MCF 10A (cell line): Measurements from ENCODE around the gene MOB3A. TPM values are rescaled to one million over a fixed set of nuclear protein-coding genes. Genes with fewer than 3 reads are reported as not detected.

Experiments used
- BruUV-seq: library from RNA; stranded (reverse); fragments of 400-500 nt; replicated peaks from 2 replicates; lab custom pipeline; 2021; lab: Mats Ljungman, UMichigan
- CTCF ChIA-PET: fragments of 300-600 bp; sonication (Branson Sonifier 250); formaldehyde crosslinking; extraction: SDS; loops from one replicate; lab custom pipeline; 2021; ENCODE audit warnings: antibody characterized with exemption, inconsistent platforms; lab: Yijun Ruan, JAX
- POLR2A ChIA-PET: fragments of 300-600, 350-650 bp; sonication (Branson Sonifier 250); formaldehyde crosslinking; extraction: SDS; loops from one replicate; lab custom pipeline; 2020; ENCODE audit warnings: antibody characterized with exemption, inconsistent platforms; lab: Yijun Ruan, JAX
- DNase-seq: peaks from one replicate; pipeline ENCODE4 v3.0.0-alpha.2; 2018; ENCODE audit not compliant: unreplicated experiment
- H3K27ac Mint-ChIP-seq: one replicate; pipeline ENCODE4 v1.8.0; 2022; ENCODE audit warnings: mild to moderate bottlenecking, low read depth, mixed read lengths; ENCODE audit not compliant: unreplicated experiment
- H3K27me3 Mint-ChIP-seq: one replicate; pipeline ENCODE4 v1.8.0; 2022; ENCODE audit warnings: mixed read lengths; ENCODE audit not compliant: insufficient read depth, unreplicated experiment
- H3K36me3 Mint-ChIP-seq: one replicate; pipeline ENCODE4 v1.8.0; 2022; ENCODE audit warnings: mild to moderate bottlenecking, moderate library complexity, mixed read lengths; ENCODE audit not compliant: insufficient read depth, unreplicated experiment
- H3K4me1 Mint-ChIP-seq: one replicate; pipeline ENCODE4 v1.8.0; 2022; ENCODE audit warnings: mixed read lengths; ENCODE audit not compliant: insufficient read depth, unreplicated experiment
- H3K4me3 Mint-ChIP-seq: one replicate; pipeline ENCODE4 v1.8.0; 2022; ENCODE audit warnings: mild to moderate bottlenecking, moderate library complexity, mixed read lengths; ENCODE audit not compliant: unreplicated experiment
- H3K9me3 Mint-ChIP-seq: one replicate; pipeline ENCODE4 v1.8.0; 2022; ENCODE audit warnings: mixed read lengths; ENCODE audit not compliant: unreplicated experiment
- CTCF ChIP-seq: fragments of 200-600 bp; IDR thresholded peaks from one replicate; pipeline ENCODE4 v1.8.0; 2022; ENCODE audit warnings: antibody characterized with exemption, mild to moderate bottlenecking; ENCODE audit not compliant: unreplicated experiment
- intact Hi-C: fragments of 100-400 bp; cut with micrococcal nuclease; formaldehyde crosslinking; loops from 2 replicates; pipeline ENCODE4 v1.14.1; 2022
- total RNA-seq: library from RNA; stranded (reverse); gene quantifications from 2 replicates; pipeline ENCODE4 v1.2.3, GENCODE V29; 2022

MOB3A gene
- total RNA-seq, 1 experiment from 2014 or later: 40.9 TPM

- no peak for DNase-seq
- BruUV-seq: no TSS peak
- intact Hi-C loops: no loop called here
- Mint-ChIP-seq H3K9me3 (no peaks in the 10 kb centered on the region), H3K36me3 (no peaks in the 10 kb centered on the region), H3K4me1 (peaks cover 15% of the 10 kb centered on the region), H3K27ac (peak overlapping the region; percentile 17), H3K4me3 (no peak overlapping the region), H3K27me3 (no peaks in the 10 kb centered on the region)
- ChIA-PET CTCF (interaction anchor here (0.7 kb wide), 3 partner anchors 43 to 133 kb away, joined by 3 to 9 read pairs (median 3); no protein-coding TSS in a partner anchor), POLR2A (interaction anchor here (0.7 to 1.2 kb wide), 2 partner anchors 32 to 40 kb away, joined by 3 to 4 read pairs; no protein-coding TSS in a partner anchor)
- no peak for TF ChIP-seq CTCF
Observed at GRCh38 chr19:2026770-2027169, 69.4 kb downstream of the MOB3A start.

GRCh38 chr19:2022289-2022688, 73.8 kb downstream of the MOB3A start:
- Mint-ChIP-seq H3K4me3 (no peak overlapping the region), H3K27me3 (no peaks in the 10 kb centered on the region), H3K9me3 (no peaks in the 10 kb centered on the region), H3K36me3 (no peaks in the 10 kb centered on the region), H3K27ac (no peak overlapping the region), H3K4me1 (peaks cover 12% of the 10 kb centered on the region)
- CTCF ChIA-PET: interaction anchor here (0.6 to 1.2 kb wide), 3 partner anchors 48 to 97 kb away, joined by 3 to 5 read pairs (median 3); no protein-coding TSS in a partner anchor
- TF ChIP-seq CTCF: no peak
- POLR2A ChIA-PET: interaction anchor here (1.5 to 3.5 kb wide), 2 partner anchors 10 to 19 kb away, joined by 3 to 15 read pairs; no protein-coding TSS in a partner anchor
- no peak for DNase-seq
- BruUV-seq: no TSS peak
- intact Hi-C loops: no loop called here

- no peak for TF ChIP-seq CTCF
- Mint-ChIP-seq H3K36me3 (no peaks in the 10 kb centered on the region), H3K4me1 (peaks cover 6% of the 10 kb centered on the region), H3K4me3 (no peak overlapping the region), H3K27ac (no peak overlapping the region), H3K9me3 (no peaks in the 10 kb centered on the region), H3K27me3 (no peaks in the 10 kb centered on the region)
- no peak for DNase-seq
- intact Hi-C loops: no loop called here
- no TSS peak for BruUV-seq
- CTCF ChIA-PET: interaction anchor here (0.6 to 1.7 kb wide), 6 partner anchors 28 to 98 kb away, joined by 3 to 5 read pairs (median 4); no protein-coding TSS in a partner anchor
- POLR2A ChIA-PET: interaction anchor here (0.7 to 3.5 kb wide), 3 partner anchors 10 to 176 kb away, joined by 3 to 15 read pairs (median 3); no protein-coding TSS in a partner anchor
Observed at GRCh38 chr19:2021453-2022140, 74.5 kb downstream of the MOB3A start.

Other genes with a start within 250 kb of the MOB3A start
- 28.7 and 36.4 TPM in 2 replicates for gene REXO1, start 247.8 kb downstream of the MOB3A start, total RNA-seq
- 27.0 and 45.5 TPM in 2 replicates for gene KLF16, start 232.7 kb downstream of the MOB3A start, total RNA-seq
- gene ABHD17A, start 210.8 kb downstream of the MOB3A start, total RNA-seq: 38.9 and 39.5 TPM in 2 replicates
- 6.8 and 6.9 TPM in 2 replicates for gene ADAT3, start 190.9 kb downstream of the MOB3A start, total RNA-seq
- 48.7 and 67.2 TPM in 2 replicates for gene SCAMP4, start 190.9 kb downstream of the MOB3A start, total RNA-seq
- gene CSNK1G2, start 155.2 kb downstream of the MOB3A start, total RNA-seq: 48.5 and 54.4 TPM in 2 replicates
- gene BTBD2, start 80.6 kb downstream of the MOB3A start, total RNA-seq: 53.1 and 53.4 TPM in 2 replicates
- gene MKNK2, start 45.1 kb downstream of the MOB3A start, total RNA-seq: 146 and 224 TPM in 2 replicates
- 3.1 and 5.3 TPM in 2 replicates for gene IZUMO4, start 589 bp upstream of the MOB3A start, total RNA-seq
- gene AP3D1, start 55.2 kb upstream of the MOB3A start, total RNA-seq: 172 and 181 TPM in 2 replicates
- 27.0 and 28.4 TPM in 2 replicates for gene DOT1L, start 67.6 kb upstream of the MOB3A start, total RNA-seq
- gene PLEKHJ1, start 140.0 kb upstream of the MOB3A start, total RNA-seq: 44.3 and 54.1 TPM in 2 replicates
- gene SF3A2, start 140.5 kb upstream of the MOB3A start, total RNA-seq: 101 and 119 TPM in 2 replicates
- gene AMH, start 153.0 kb upstream of the MOB3A start, total RNA-seq: 11.9 and 21.2 TPM in 2 replicates
- gene JSRP1, start 160.1 kb upstream of the MOB3A start, total RNA-seq: 0.37 and 0.49 TPM in 2 replicates
- not detected in 2 replicates for gene PEAK3, start 185.8 kb upstream of the MOB3A start, total RNA-seq
- not detected in 2 replicates for gene LINGO3, start 211.8 kb upstream of the MOB3A start, total RNA-seq
- 135 and 152 TPM in 2 replicates for gene LSM7, start 232.3 kb upstream of the MOB3A start, total RNA-seq
- gene SPPL2B, start 232.4 kb upstream of the MOB3A start, total RNA-seq: 70.1 and 70.9 TPM in 2 replicates